Measurements from ENCODE around the gene GAB3.

GAB3 gene

GRCh38 chrX:154750301-154751202 is at the start of gene GAB3:
Gene GAB3, minus strand, starts transcription at chrX:154751077. Its CDS starts 52 bp downstream, at chrX:154751025.
- no peak for TF ChIP-seq CTCF (conservative IDR thresholded peaks at IDR 0.05; ENCODE audit: low read depth)
- ChIA-PET CTCF (no interaction called here), POLR2A (ENCODE audit: low non-redundant PET) (interaction anchor here (1.3 kb wide), 1 partner anchor 12 kb away, joined by 3 read pairs; the partner anchor contains the start of gene DKC1)
- H3K27ac ChIP-seq = peak within 1 kb of the TSS; percentile 42
- DNase-seq (ENCODE audit: low spot score) = no peak

DNA sequence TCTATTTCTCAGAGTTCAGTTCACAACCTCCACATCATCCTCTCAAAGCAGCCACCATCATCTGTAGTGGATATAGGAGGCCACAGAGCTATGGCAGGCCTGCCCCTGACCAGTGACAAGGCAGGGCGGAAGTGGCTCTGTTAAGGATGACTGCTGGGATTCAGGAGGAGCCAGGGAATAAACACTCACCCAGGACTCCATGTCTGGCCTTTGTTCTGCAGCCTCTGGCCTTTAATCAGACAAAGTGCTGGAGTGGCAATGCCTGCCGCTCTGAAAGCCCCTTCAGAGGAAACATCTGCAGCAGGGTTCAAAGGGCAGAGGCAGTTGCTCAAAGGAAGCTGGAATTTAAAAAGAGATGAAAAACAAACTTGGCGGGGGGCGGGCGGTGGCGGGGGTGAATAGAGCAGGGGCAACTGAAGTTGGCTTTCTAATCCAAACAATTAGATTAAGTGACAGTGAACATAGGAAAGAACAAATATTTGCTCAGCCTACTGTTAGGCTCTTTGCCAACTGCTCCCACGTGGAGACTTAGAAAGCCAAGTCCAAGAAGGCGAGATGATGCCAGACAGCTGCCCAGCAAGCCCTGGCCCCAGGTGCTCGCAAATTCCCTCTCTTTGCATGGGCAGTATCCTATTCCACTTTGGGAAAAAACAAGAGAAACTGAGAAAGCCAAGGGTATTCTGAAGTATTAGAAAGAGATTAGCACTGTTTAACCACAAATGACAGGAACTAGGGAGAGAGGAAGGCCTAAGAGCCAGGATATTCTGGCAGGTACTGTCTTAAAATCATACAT is 48.9 kb upstream of the GAB3 start:
- ChIA-PET CTCF (no interaction called here), POLR2A (ENCODE audit: low non-redundant PET) (no interaction called here)
- DNase-seq (ENCODE audit: low spot score) = no peak
- no peak for TF ChIP-seq CTCF (conservative IDR thresholded peaks at IDR 0.05; ENCODE audit: low read depth)
- H3K27ac ChIP-seq = peak overlapping the region; percentile 35

GRCh38 chrX:154797006-154797405 is 46.1 kb upstream of the GAB3 start:
- POLR2A ChIA-PET (ENCODE audit: low non-redundant PET) = no interaction called here
- CTCF ChIA-PET = no interaction called here
- no peak for TF ChIP-seq CTCF (conservative IDR thresholded peaks at IDR 0.05; ENCODE audit: low read depth)
- H3K27ac ChIP-seq = no peak overlapping the region
- no peak for DNase-seq (ENCODE audit: low spot score)

DNA sequence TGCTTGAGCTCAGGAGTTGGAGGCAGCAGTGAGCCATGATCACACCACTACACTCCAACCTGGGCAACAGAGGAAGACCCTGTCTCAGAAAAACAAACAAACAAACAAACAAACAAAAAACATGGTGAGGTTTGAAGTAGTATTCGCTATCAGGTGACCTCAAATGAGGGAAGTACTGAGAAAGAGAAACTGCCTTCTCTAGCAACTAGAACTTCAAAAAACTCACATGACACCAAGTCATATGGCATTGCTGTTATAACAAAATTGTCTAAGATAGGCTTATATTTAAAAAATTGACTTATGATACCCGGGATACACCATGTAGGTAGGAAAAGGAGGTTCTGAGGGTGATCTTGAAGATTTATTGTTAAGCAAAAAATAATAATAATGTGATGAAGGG is 44.1 kb upstream of the GAB3 start:
- POLR2A ChIA-PET (ENCODE audit: low non-redundant PET) = no interaction called here
- no peak for DNase-seq (ENCODE audit: low spot score)

DNA sequence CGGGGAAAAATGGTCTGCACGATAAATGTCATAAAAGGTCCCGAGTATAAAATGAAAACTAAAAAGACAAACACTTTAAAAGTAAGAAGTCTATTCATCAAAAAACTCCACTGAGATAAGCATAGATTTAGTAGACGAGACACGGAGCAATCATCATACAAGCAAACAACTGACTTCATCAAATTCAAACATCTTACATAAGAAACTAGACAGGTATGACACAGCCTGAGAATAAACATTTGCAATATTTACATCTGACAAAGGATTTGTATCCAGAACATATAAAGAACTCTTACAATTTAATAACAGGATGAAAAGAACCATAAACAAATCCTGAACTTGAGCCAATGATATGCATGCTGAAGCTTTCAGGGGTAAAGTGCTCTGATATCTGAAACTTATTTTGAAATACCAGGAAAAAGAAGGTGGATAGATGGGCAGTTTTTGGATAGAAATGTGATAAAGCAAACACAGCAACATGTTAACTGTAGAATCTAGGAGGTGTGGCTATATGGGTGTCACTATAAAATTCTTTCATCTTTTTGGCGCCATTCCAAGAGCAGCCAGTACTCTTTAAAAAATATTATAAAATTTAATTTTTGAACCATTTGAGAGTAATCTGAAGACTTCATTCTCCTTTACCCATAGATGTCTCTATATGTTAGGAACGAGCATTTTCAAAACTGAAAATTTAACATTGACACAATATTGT is 42.4 kb upstream of the GAB3 start:
- H3K27ac ChIP-seq = no peak overlapping the region
- no peak for DNase-seq (ENCODE audit: low spot score)
- CTCF ChIA-PET = interaction anchor here (0.7 kb wide), 1 partner anchor 45 kb away, joined by 3 read pairs; no protein-coding TSS in a partner anchor
- TF ChIP-seq CTCF (conservative IDR thresholded peaks at IDR 0.05; ENCODE audit: low read depth) = no peak
- POLR2A ChIA-PET (ENCODE audit: low non-redundant PET) = no interaction called here

More for the DNA sequence above, 44.1 kb upstream of the GAB3 start:
- H3K27ac ChIP-seq = no peak overlapping the region
- TF ChIP-seq CTCF (conservative IDR thresholded peaks at IDR 0.05; ENCODE audit: low read depth) = no peak
- CTCF ChIA-PET = no interaction called here

DNA sequence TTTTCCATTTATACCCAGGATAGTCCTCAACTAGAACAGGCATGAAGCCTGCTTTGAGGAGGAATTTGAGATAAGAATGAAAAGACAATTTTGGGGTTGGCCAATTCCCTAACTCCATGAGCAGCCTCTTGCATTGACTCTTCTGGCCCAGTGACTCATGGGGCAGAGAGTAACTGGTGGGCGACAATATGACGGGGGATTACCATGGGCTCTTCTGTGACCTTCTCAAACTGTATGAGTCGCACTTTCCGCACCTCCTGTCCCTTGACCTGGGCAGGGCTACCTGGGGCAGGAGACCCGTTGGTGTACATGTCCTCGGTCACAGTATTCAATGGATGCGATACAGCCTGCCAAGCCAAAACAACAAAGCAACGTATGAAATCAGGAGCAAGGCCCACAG is 41.1 kb upstream of the GAB3 start:
- POLR2A ChIA-PET (ENCODE audit: low non-redundant PET) = no interaction called here
- CTCF ChIA-PET = interaction anchor here (0.7 kb wide), 1 partner anchor 849 kb away, joined by 4 read pairs; no protein-coding TSS in a partner anchor
- no peak for DNase-seq (ENCODE audit: low spot score)
- no peak for TF ChIP-seq CTCF (conservative IDR thresholded peaks at IDR 0.05; ENCODE audit: low read depth)
- no peak overlapping the region for H3K27ac ChIP-seq

Data from RWPE1 (cell line).